GM21447 (cell line): ENCODE measurements around the gene FSTL5.
"Not testable (repeated sequence)": the region's sequence is repeated elsewhere in the genome, so short reads cannot be mapped to it uniquely, and the experiment has no call there.

Source experiments
- ATAC-seq: cut with Tn5 transposase; IDR thresholded peaks from one replicate; pipeline ENCODE4 v1.9.1; 2021; ENCODE audit not compliant: unreplicated experiment

FSTL5 gene

DNA sequence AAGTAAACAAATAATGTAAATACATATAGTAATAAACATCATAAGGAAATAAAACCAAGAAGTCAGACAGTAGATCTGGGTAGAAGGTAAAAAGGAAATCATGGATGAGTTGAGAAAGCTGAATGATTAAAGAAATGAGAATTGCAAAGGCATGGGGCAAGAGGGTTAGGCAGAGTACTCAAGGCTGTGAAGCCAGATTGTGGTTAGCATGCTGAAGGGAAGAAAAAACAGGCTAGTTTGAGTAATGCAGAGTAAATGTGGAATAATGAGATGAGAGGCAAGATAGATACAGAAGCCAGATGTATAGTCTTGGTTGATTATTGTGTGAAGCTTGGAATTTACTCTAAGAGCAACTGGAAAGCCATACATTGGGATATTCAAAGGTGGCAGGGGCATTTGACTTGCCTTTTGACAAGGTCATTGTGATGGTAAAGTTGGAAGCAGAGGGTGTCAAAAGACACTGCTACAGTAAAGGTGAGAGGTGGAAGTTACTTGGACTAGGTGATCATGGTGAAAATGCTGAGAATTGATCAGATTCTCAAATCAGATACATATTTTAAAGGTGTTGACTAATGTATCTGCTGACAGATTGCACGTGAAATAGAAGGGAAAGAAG lies 307.0 kb downstream of the FSTL5 start:
- ATAC-seq = no peak

DNA sequence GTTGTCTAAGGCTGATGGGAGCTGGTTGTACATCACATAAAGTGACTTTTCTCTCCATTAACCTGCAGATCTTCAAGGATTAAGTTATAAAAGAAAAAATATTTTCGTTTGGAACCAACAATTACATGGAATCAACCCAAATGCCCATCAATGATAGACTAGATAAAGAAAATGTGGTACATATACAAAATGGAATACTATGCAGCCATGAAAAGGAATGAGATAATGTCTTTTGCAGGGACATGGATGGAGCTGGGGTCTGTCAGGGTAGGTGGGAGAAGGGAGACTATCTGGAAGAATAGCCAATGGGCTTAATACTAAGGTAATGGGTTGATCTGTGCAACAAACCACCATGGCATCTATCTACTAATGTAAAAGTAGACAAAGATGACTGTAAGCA lies 313.2 kb downstream of the FSTL5 start:
- no peak for ATAC-seq

- no peak for ATAC-seq
These were observed 322.0 kb downstream of the FSTL5 start for GRCh38 chr4:161841759-161842158.

DNA sequence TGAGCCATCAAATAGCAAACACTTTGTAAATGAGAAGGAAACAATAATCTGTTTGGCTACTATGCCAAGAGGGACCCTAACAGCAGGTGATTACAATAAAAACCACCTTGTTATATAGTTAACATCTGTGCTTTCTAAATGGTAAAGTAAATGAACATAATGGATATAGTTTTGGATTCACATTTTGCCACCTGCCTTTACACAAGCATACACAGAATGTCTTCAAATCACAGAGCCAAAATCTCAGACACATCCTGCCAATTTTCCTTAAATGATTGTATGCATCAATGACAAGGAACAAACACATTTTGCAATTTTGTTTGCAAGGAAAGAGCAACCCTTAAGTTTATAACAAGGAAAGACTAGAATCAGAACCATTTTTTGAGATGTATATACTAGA lies 334.2 kb downstream of the FSTL5 start:
- ATAC-seq = no peak

GRCh38 chr4:161828061-161828460 lies 335.7 kb downstream of the FSTL5 start:
- no peak for ATAC-seq

DNA sequence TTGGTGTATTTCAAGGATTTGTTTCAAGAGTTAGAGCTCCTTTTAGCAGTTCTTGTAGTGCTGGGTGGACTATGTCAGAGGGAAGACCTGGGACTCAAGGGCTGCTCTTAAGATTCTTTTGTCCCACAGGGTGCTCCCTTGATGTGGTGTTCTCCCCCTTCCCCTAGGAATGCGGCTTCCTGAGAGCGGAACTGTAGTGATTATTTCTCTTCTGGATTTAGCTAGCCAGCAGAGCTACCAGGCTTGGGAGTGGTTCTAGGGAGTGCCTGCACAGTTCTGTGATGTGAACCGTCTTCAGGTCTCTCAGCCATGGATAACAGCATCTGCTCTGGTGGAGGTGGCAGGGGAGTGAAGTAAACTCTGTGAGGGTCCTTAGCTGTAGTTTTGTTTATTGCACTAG lies 336.8 kb downstream of the FSTL5 start:
- no peak for ATAC-seq

DNA sequence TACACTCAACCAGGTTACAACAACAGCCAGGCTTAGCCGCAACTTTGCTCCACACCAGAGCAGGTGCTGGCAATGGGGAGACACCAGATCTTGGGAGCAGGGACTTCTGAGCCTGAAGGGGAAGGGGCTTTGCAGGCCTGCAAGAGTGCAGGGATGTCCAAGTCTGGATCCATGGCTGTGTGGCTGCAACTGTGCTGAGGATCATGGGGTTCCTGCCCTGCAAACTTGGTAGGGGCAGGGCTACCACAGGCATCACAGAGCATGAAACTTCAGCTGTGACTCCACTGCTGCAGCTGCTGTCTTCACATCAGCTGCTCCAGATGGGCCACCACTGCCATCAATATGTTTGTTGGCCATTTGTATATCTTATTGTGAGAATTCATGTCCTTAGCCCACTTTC lies 340.4 kb downstream of the FSTL5 start:
- no peak for ATAC-seq

DNA sequence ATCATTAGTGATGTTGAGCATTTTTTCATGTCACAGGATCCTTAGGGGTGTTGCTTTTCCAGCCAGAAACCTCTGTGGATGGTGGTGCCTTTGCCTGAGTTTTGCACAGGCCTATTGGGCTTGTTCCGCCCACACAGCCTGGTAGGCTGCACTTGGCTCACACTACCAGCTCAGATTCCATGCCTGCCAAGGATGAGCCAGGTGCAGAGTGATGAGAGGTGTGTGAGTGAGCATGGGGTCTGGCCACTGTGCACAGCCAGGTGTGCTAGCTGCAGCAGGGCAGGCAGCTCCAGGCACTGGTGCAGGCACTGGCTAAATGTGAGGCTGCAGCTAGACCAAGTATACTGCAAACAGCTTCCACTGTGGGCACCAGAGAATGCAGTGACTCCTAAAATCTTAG lies 341.6 kb downstream of the FSTL5 start:
- no peak for ATAC-seq

DNA sequence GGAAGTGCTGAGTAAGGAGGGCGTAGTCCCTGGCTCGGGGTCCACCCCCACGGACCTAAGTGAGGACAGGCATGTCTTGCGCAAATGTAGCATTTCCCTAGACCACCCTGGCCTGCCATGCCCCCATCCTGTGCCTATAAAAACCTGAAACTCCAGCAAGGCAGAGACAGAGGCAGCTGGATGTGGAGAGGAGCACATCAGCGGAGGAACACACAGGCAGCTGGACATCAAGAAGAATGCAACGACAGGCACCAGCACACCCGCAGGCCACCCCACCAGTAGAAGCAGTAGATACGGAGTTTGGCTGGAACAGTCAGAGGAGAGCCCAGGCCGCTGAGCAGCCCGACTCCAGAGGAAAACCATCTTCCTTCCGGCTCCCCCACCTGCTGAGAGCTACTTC lies 345.9 kb downstream of the FSTL5 start:
- ATAC-seq = no peak

DNA sequence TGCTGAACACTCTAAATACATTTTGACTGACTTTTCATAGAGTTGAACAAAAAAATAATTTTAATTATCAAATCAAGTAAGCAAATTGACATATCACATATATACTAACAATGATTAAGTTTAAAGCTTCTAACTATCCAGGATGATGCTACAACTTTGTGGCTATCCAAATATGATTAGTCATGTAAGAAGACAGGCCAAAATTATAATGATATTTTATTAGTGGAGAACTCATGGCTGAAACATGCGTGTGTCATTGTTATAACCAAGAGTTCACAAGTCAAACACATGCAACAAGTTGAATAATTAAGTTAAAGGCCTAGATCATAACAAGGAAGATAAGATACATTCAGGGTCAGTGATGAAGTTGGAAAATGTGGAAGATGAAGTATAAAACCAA lies 346.8 kb downstream of the FSTL5 start:
- no peak for ATAC-seq

- ATAC-seq = no peak
These were observed 348.0 kb downstream of the FSTL5 start for GRCh38 chr4:161815841-161816240.

- ATAC-seq = no peak
These were observed 349.9 kb downstream of the FSTL5 start for GRCh38 chr4:161813889-161814288.

GRCh38 chr4:161813389-161813788 lies 350.4 kb downstream of the FSTL5 start:
- no peak for ATAC-seq

DNA sequence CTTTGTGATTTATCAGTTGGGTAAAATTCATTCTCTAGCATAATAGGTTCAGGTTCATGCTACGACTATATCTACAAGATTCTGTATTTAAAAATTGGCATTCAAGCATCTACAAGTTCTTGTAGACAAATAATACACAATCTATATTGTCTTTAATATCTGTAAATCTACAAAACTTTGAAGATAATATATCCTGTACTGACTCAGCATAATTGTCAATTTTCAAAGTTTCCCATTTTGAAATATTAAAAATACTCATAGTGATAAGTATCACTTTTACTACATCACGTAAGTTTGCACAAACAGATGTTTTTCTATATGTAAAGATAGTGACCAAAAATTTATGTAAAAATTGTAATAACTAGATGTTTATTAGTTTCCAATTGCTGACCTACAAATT lies 360.6 kb downstream of the FSTL5 start:
- ATAC-seq = no peak

DNA sequence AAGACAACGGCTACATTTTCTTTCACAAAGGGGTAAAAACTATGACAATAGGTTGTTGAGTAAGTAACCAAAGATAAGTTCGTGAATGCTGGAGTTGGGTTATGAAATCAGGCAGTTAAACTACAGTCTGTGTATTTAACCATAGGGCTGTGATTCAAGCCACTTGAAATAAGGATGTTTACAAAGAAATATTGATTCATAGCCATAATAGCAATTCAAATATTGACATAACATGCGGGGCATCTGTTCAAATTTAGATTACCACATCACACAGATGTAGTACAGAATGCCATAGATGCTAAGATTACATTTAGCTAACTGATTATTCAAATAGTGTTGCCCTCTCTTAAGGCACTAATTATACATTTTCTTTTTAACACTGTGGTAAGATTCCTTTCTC lies 364.1 kb downstream of the FSTL5 start:
- ATAC-seq = no peak

- no peak for ATAC-seq
These were observed 370.8 kb downstream of the FSTL5 start for GRCh38 chr4:161792991-161793390.

DNA sequence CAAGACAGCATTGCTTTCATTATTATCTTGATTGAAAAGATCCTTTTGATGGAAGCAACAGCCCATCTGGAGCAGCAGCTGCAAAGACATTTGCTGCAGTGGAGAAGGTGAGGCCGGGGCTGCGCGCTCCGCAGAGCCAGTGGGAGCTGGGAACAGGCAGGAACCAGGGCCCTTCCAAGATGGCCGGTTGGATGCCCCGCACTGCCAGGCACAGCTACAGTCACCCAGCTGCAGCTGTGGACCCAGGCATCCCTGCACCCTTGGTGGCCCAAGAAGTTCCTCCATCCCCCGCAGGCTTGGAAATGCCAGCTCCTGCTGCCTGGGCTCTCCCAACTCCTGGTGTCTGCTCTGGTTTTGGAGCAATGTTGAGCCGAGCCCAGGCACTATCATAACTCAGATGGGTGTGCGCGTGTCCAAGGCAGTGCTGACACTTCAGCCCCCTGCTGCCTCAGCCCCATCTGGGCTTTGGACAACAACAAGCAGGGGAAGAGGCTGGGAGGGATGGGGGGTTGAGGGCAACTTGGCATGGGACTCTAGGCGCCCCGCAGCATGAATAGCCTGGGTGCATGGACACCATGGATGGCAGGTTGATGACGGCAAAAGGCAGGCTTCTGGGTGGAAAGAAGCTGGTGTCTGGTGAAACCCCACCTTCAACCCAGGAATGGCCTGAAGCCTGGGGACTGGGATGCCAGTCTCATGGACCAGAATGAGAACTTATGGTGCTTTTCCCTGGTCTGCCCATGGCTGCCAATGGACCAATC lies 371.8 kb downstream of the FSTL5 start:
- ATAC-seq = no peak

DNA sequence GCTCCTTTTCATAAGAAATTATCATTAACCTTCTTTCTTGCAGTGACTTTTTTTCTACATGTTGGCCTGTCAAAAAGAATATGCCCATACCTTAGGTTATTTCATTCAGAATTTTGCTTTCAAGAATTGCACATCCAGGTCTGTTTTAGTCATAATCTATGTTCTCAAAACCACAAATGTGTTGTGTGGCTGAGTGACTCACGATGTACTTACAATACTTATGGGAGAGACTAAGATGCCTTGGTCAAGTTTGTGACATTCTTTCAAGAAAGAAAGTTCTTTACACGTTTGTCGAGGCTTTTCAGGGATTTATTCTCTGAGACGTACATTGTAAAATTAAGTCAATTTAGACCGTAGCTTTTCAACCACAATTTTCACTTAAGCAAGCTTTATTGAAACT lies 396.7 kb downstream of the FSTL5 start:
- ATAC-seq = no peak

GRCh38 chr4:161762796-161763195 lies 401.0 kb downstream of the FSTL5 start:
- ATAC-seq = no peak

DNA sequence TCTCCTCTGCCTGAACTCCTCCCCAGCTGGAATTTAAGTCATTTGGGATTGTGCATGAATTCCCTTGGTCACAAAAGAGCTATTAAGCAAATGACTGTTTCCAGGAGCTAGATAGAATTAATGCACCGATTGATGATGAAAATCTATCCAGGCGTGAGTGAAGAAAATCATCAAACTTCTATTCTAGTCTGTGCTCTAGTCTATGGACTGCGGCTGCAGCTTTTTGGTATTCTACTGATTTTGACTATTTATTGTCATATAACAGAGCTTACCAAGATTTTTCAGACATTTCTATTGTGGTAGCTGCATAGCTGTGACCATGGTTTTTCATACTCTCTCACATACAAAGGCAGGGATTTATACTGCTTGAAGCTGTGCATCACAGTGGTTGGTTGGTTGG lies 403.8 kb downstream of the FSTL5 start:
- ATAC-seq = no peak

DNA sequence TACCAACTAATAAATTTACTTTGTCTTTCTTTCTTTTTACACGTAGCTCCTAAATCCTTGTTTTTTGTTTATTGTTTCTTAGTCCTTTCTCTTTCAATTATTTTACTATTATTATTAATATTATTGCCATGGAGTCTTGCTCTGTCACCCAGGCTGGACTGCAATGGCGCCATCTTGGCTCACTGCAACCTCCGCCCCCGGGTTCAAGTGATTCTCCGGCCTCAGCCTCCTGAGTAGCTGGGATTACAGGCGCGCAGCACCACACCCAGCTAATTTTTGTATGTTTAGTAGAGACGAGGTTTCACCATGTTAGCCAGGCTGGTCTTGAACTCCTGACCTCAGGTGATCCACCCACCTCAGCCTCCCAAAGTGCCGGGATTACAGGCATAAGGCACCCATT lies 405.4 kb downstream of the FSTL5 start:
- not testable (repeated sequence) for ATAC-seq

- no peak for ATAC-seq
These were observed 434.9 kb downstream of the FSTL5 start for GRCh38 chr4:161728929-161729328.

DNA sequence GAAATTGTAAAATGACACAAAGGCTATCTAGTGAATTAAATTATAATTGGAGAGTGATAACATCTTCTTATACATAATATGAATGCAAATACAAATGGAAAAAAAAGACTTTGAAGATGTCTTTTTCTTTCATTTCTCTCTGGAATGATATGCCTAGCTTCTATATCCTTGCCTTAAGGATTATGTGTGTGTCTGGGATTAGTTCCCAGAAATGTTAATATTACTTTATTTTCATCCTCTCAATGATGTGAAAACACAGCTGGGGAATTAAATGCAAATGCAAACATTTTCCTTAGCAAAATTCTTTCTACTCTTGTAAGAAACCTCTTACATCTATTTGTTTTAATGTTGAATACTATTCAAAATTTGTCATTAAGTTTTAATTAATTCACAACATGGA lies 441.9 kb downstream of the FSTL5 start:
- ATAC-seq = no peak
